Measurements from ENCODE around the gene SLC17A2. TPM values are rescaled to one million over a fixed set of nuclear protein-coding genes. Genes with fewer than 3 reads are reported as not detected.

SLC17A2 gene
- total and polyA plus RNA-seq, 2 experiments from 2014 or later, result not detected

DNA sequence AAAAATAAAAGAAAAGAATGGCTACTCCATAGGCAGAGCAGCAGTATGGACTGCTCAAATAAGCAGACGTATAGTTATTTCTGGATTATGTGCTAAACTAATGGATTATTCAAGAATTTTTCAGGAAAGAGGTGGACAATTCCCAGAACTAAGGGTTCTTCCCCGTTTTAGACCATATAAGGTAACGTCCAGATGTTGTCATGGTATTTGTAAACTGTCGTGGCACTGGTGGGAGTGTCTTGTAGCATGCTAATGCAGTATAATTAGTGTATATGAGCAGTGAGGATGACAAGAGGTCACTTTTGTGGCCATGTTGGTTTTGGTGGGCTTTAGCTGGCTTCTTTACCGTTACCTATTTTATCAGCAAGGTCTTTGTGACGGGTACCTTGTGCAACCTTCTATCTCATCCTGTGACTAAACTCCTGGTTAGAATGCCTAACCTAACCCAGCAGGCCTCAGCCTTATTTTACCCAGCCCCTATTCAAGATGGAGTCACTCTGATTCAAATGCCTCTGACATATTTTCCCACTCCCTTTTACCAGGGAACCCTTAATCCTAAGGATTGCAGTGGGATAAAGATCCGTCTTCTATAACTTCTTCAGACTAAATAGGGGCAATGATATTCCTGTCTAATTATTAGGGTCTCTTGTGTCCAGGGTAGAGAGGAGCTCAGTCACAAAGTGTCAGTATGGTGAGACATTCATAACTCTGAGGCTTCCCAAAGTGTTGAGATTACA lies 21.0 kb upstream of the SLC17A2 start:
- Mint-ChIP-seq H3K4me1 (no peaks in the 10 kb centered on the region; the same call in 2 of the 3 replicates), H3K9me3 (no peaks in the 10 kb centered on the region), H3K36me3 (ENCODE audit: low read depth) (no peaks in the 10 kb centered on the region), H3K27ac (no peak overlapping the region), H3K4me3 (no peak overlapping the region), H3K27me3 (ENCODE audit: insufficient read depth, low read depth, poor library complexity) (peaks cover 2% of the 10 kb centered on the region)
- no peaks in the 10 kb centered on the region for H3K36me3 ChIP-seq (ENCODE audit: insufficient read depth)
- no peaks in the 10 kb centered on the region for H4K20me1 ChIP-seq (replicated peaks; ENCODE audit: insufficient read depth)
- TF ChIP-seq CREB1 (CRISPR knock-in tag; IDR thresholded peaks at IDR 0.05; ENCODE audit: low read depth) (no peak), NANOG (IDR thresholded peaks at IDR 0.05; ENCODE audit: borderline replicate concordance) (no peak), EZH2 (IDR thresholded peaks at IDR 0.05; ENCODE audit: low read depth, unreplicated experiment) (no peak), EZH2phosphoT487 (IDR thresholded peaks at IDR 0.05; ENCODE audit: unreplicated experiment) (no peak), JUNB (IDR thresholded peaks at IDR 0.05; ENCODE audit: unreplicated experiment) (no peak), STAT1 (IDR thresholded peaks at IDR 0.05; ENCODE audit: unreplicated experiment) (no peak), ZNF331 (CRISPR knock-in tag; IDR thresholded peaks at IDR 0.05; ENCODE audit: low read depth) (no peak), ZNF114 (CRISPR knock-in tag; IDR thresholded peaks at IDR 0.05) (no peak), POLR2AphosphoS5 (IDR thresholded peaks at IDR 0.05; ENCODE audit: low read depth) (no peak)
- TF ChIP-seq, protein P1, sequence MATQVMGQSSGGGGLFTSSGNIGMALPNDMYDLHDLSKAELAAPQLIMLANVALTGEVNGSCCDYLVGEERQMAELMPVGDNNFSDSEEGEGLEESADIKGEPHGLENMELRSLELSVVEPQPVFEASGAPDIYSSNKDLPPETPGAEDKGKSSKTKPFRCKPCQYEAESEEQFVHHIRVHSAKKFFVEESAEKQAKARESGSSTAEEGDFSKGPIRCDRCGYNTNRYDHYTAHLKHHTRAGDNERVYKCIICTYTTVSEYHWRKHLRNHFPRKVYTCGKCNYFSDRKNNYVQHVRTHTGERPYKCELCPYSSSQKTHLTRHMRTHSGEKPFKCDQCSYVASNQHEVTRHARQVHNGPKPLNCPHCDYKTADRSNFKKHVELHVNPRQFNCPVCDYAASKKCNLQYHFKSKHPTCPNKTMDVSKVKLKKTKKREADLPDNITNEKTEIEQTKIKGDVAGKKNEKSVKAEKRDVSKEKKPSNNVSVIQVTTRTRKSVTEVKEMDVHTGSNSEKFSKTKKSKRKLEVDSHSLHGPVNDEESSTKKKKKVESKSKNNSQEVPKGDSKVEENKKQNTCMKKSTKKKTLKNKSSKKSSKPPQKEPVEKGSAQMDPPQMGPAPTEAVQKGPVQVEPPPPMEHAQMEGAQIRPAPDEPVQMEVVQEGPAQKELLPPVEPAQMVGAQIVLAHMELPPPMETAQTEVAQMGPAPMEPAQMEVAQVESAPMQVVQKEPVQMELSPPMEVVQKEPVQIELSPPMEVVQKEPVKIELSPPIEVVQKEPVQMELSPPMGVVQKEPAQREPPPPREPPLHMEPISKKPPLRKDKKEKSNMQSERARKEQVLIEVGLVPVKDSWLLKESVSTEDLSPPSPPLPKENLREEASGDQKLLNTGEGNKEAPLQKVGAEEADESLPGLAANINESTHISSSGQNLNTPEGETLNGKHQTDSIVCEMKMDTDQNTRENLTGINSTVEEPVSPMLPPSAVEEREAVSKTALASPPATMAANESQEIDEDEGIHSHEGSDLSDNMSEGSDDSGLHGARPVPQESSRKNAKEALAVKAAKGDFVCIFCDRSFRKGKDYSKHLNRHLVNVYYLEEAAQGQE (IDR thresholded peaks at IDR 0.05; ENCODE audit: unreplicated experiment), result no peak
- TF ChIP-seq, protein P2, sequence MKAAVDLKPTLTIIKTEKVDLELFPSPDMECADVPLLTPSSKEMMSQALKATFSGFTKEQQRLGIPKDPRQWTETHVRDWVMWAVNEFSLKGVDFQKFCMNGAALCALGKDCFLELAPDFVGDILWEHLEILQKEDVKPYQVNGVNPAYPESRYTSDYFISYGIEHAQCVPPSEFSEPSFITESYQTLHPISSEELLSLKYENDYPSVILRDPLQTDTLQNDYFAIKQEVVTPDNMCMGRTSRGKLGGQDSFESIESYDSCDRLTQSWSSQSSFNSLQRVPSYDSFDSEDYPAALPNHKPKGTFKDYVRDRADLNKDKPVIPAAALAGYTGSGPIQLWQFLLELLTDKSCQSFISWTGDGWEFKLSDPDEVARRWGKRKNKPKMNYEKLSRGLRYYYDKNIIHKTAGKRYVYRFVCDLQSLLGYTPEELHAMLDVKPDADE (IDR thresholded peaks at IDR 0.05), result no peak
- TF ChIP-seq, protein P3, sequence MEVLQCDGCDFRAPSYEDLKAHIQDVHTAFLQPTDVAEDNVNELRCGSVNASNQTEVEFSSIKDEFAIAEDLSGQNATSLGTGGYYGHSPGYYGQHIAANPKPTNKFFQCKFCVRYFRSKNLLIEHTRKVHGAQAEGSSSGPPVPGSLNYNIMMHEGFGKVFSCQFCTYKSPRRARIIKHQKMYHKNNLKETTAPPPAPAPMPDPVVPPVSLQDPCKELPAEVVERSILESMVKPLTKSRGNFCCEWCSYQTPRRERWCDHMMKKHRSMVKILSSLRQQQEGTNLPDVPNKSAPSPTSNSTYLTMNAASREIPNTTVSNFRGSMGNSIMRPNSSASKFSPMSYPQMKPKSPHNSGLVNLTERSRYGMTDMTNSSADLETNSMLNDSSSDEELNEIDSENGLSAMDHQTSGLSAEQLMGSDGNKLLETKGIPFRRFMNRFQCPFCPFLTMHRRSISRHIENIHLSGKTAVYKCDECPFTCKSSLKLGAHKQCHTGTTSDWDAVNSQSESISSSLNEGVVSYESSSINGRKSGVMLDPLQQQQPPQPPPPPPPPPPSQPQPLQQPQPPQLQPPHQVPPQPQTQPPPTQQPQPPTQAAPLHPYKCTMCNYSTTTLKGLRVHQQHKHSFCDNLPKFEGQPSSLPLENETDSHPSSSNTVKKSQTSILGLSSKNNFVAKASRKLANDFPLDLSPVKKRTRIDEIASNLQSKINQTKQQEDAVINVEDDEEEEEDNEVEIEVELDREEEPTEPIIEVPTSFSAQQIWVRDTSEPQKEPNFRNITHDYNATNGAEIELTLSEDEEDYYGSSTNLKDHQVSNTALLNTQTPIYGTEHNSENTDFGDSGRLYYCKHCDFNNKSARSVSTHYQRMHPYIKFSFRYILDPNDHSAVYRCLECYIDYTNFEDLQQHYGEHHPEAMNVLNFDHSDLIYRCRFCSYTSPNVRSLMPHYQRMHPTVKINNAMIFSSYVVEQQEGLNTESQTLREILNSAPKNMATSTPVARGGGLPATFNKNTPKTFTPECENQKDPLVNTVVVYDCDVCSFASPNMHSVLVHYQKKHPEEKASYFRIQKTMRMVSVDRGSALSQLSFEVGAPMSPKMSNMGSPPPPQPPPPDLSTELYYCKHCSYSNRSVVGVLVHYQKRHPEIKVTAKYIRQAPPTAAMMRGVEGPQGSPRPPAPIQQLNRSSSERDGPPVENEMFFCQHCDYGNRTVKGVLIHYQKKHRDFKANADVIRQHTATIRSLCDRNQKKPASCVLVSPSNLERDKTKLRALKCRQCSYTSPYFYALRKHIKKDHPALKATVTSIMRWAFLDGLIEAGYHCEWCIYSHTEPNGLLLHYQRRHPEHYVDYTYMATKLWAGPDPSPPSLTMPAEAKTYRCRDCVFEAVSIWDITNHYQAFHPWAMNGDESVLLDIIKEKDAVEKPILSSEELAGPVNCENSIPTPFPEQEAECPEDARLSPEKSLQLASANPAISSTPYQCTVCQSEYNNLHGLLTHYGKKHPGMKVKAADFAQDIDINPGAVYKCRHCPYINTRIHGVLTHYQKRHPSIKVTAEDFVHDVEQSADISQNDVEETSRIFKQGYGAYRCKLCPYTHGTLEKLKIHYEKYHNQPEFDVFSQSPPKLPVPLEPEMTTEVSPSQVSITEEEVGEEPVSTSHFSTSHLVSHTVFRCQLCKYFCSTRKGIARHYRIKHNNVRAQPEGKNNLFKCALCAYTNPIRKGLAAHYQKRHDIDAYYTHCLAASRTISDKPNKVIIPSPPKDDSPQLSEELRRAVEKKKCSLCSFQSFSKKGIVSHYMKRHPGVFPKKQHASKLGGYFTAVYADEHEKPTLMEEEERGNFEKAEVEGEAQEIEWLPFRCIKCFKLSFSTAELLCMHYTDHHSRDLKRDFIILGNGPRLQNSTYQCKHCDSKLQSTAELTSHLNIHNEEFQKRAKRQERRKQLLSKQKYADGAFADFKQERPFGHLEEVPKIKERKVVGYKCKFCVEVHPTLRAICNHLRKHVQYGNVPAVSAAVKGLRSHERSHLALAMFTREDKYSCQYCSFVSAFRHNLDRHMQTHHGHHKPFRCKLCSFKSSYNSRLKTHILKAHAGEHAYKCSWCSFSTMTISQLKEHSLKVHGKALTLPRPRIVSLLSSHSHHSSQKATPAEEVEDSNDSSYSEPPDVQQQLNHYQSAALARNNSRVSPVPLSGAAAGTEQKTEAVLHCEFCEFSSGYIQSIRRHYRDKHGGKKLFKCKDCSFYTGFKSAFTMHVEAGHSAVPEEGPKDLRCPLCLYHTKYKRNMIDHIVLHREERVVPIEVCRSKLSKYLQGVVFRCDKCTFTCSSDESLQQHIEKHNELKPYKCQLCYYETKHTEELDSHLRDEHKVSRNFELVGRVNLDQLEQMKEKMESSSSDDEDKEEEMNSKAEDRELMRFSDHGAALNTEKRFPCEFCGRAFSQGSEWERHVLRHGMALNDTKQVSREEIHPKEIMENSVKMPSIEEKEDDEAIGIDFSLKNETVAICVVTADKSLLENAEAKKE (CRISPR knock-in tag; IDR thresholded peaks at IDR 0.05), result no peak
- TF ChIP-seq, protein P4, sequence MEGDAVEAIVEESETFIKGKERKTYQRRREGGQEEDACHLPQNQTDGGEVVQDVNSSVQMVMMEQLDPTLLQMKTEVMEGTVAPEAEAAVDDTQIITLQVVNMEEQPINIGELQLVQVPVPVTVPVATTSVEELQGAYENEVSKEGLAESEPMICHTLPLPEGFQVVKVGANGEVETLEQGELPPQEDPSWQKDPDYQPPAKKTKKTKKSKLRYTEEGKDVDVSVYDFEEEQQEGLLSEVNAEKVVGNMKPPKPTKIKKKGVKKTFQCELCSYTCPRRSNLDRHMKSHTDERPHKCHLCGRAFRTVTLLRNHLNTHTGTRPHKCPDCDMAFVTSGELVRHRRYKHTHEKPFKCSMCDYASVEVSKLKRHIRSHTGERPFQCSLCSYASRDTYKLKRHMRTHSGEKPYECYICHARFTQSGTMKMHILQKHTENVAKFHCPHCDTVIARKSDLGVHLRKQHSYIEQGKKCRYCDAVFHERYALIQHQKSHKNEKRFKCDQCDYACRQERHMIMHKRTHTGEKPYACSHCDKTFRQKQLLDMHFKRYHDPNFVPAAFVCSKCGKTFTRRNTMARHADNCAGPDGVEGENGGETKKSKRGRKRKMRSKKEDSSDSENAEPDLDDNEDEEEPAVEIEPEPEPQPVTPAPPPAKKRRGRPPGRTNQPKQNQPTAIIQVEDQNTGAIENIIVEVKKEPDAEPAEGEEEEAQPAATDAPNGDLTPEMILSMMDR (conservative IDR thresholded peaks at IDR 0.05; ENCODE audit: low read depth in 2 of 2), result no peak
- no peaks in the 10 kb centered on the region for H3F3A ChIP-seq (replicated peaks; ENCODE audit: low read depth)
- H2AFZ ChIP-seq, result no peak overlapping the region
- H3K9me2 ChIP-seq (ENCODE audit: insufficient read depth), result peaks cover 11% of the 10 kb centered on the region
- H3K4me3 ChIP-seq, result no peak overlapping the region
- no peak overlapping the region for H3K4me2 ChIP-seq
- H3K27me3 ChIP-seq (ENCODE audit: insufficient read depth), result no peaks in the 10 kb centered on the region
- no peaks in the 10 kb centered on the region for H3K4me1 ChIP-seq (ENCODE audit: insufficient read depth)
- DNase-seq (ENCODE audit: low spot score) (no peak), ATAC-seq (no peak)
- no peaks in the 10 kb centered on the region for H3K79me2 ChIP-seq (replicated peaks; ENCODE audit: insufficient read depth)
- H3K27ac ChIP-seq (ENCODE audit: low read depth), result no peak overlapping the region
